Fibroblast of skin of scalp (primary cell): ENCODE measurements around the gene COX14. TPM values are rescaled to one million over a fixed set of nuclear protein-coding genes. Genes with fewer than 3 reads are reported as not detected.
"Not testable (repeated sequence)": the region's sequence is repeated elsewhere in the genome, so short reads cannot be mapped to it uniquely, and the experiment has no call there.

ENCODE experiments used
- DNase-seq: peaks from one replicate; pipeline ENCODE4 v3.0.0-alpha.2; 2013
- polyA plus RNA-seq, 2 experiments: library from polyadenylated mRNA; unstranded; fragments of 120-200 nt; gene quantifications; one replicate each; pipeline ENCODE4 v1.2.1, GENCODE V29; 2013; ENCODE audit not compliant: insufficient read length in 2 of 2

Gene COX14
- polyA plus RNA-seq (2013, experiment 1 of 2; ENCODE audit: insufficient read length), result 32.1 TPM
- polyA plus RNA-seq (2013, experiment 2 of 2; ENCODE audit: insufficient read length), result 28.8 TPM

- peak; percentile 100 for DNase-seq
Measured at GRCh38 chr12:50111693-50112455, at the start of gene COX14. Gene COX14 (plus strand): TSS chr12:50112236. CDS start chr12:50120044, 7,808 bp downstream.

DNA sequence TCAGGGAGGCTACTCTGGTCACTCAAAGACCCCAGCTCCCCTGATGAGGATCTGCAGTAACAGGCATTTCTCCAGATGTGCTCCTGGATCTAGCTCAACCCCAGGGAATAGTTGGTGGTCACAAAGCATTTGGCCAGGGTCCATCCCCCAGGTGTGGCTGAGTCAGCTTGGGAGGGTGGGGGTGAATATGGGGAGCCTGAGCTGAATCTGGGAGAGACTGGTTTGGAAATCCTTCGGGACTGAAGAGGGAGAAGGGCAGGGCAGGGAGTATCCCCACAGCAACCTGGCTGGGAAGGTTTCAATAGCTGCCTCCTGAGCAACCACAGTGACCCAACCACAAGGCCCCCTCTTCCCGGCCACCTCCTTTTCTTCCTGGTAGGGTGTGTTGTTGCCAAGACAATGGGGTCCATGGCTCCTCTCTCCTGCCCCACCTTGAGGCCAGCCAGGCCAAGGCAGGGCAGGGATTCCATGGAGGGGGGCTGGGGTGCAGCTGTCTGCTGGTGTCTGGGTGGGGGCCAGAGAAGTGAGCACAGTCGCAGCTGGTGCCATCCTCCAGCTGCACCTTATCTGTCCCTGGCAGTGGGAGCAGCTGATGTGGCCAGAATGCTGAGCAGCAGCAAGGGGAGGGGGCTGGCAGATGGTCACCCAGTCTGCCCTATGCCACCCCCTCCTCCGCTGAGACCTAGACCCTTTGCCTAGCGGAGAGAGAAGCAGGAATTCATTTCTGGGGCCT, 49.1 kb upstream of the COX14 start:
- no peak for DNase-seq

GRCh38 chr12:50065726-50066310, 46.2 kb upstream of the COX14 start:
- DNase-seq, result peak; percentile 61

- peak; percentile 96 for DNase-seq
Measured at GRCh38 chr12:50066402-50066801, 45.6 kb upstream of the COX14 start.

GRCh38 chr12:50069069-50069468, 43.0 kb upstream of the COX14 start:
- no peak for DNase-seq

DNA sequence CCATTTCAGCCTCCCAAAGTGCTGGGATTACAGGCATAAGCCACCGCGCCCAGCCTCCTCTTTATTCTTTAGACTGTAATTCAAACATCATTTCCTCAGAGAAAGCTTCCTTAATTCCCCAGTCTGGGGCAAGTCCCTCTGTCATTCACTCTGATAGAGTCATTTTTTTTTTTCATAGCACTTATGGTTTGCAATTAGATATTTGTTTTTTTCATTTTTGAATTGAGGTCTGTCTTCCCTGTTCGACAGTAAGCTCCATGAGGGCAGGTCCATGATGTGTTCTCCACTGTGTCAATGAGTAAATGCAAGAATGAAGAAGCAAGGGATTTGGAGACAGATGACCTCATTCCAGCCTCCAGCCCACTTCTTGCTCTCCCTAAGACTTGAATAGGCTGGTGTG, 42.5 kb upstream of the COX14 start:
- DNase-seq, result no peak

GRCh38 chr12:50070314-50071060, 41.5 kb upstream of the COX14 start:
- peak; percentile 84 for DNase-seq

DNA sequence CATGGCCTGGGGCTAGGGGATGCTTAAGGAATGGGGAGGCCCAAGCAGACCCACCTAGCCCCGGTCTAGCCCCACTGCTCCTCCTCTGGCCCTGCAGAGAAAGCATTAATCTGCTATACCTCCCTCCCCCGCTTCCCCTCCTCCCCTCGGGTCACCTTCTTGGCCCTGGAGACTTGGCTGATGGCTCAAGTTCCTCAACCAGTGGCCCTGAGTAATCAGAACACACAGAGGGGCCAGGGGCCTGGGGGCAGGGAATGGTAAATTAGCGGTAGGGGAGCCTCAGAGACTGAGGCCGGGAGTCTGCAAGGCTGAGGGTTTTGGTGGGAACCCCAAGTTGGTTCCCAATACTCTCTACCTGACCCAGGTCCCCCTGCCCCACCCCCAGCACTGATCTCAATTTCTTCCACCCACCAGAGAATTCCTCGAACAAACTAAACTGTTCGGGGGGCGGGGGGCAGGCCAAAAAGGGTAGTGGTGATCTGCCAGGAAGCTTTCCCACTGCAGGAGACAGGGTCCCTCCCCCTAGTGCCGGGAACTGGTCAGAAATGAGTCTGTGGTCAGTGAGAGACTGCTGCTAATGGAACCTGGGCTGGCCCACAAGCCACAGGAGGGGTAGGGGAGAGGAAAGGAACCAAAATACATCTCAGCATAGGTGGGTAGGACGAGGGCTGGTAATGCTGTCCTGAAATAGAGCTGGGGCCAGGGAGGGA, 39.7 kb upstream of the COX14 start:
- DNase-seq, result no peak

GRCh38 chr12:50073206-50073605, 38.8 kb upstream of the COX14 start:
- no peak for DNase-seq

DNA sequence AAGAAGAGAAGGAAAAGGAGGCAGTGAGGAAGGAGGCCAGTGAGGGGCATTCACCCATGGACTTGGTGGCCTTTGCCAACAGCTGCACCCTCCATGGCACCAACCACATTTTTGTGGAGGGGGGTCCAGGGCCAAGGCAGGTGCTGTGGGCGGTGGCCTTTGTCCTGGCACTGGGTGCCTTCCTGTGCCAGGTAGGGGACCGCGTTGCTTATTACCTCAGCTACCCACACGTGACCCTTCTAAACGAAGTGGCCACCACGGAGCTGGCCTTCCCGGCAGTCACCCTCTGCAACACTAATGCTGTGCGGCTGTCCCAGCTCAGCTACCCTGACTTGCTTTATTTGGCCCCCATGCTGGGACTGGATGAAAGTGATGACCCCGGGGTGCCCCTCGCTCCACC, 38.3 kb upstream of the COX14 start:
- DNase-seq, result no peak

- DNase-seq, result peak; percentile 80
Measured at GRCh38 chr12:50074936-50075807, 36.9 kb upstream of the COX14 start.

DNA sequence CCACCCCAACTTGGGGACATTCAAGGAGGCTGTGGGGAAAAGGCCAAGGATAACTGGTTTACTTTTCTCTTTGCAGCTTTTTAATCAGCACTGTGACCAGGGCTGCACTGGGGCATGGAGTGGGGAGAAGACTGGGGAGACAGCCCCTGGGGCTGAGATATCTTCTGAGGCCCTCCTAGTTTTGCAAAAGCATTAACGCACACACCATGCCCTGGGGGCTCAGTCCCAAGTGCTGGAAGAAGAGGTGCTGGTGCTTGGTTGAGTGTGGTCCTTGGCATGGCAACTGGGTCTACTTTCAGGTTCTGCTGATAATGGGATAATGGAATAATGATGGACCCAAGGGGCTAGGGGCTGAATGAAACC, 36.2 kb upstream of the COX14 start:
- DNase-seq, result no peak

- no peak for DNase-seq
Measured at GRCh38 chr12:50077099-50077498, 34.9 kb upstream of the COX14 start.

- no peak for DNase-seq
Measured at GRCh38 chr12:50078281-50078680, 33.8 kb upstream of the COX14 start.

DNA sequence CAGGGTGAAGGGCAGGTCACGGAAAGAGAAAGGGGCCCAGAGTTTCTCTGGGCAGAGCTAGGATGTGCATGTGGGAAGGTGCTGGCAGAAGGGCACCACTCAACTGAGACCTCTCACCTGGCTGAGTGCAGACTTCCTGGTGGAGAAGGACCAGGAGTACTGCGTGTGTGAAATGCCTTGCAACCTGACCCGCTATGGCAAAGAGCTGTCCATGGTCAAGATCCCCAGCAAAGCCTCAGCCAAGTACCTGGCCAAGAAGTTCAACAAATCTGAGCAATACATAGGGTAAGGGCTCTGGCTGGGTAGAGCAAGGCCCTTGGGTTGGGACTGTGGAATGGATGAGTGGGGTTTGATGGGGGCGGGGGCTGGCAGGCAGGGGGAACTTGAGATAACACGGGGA, 32.3 kb upstream of the COX14 start:
- no peak for DNase-seq

- no peak for DNase-seq
Measured at GRCh38 chr12:50081096-50081808, 30.8 kb upstream of the COX14 start.

- DNase-seq, result no peak
Measured at GRCh38 chr12:50082644-50083043, 29.4 kb upstream of the COX14 start.

DNA sequence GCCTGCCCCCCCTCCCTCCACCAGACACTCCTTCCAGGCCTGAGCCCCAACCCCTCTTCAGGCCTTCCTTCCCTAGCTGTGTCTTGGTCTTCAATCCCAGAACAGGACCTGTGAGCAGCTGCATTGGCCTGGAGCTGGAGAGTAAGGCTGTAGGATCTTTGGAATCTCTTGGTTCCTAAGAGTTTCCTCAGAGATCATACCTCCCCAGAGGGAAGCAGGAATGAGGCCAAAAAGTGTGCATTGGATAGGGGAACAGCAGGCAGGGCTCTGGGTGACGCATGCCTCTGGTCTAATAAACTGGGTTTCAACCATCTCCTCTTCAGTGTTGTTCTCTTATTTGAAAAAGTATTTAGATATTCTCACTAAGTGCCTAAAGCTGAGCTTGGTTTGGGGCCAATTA, 28.7 kb upstream of the COX14 start:
- DNase-seq, result no peak

- not testable (repeated sequence) for DNase-seq
Measured at GRCh38 chr12:50084409-50084774, 27.6 kb upstream of the COX14 start.
